ENCODE results near the gene RIPPLY2. TPM values are rescaled to one million over a fixed set of nuclear protein-coding genes. Genes with fewer than 3 reads are reported as not detected.
"Not testable (repeated sequence)": the region's sequence is repeated elsewhere in the genome, so short reads cannot be mapped to it uniquely, and the experiment has no call there.

Gene RIPPLY2, protein sequence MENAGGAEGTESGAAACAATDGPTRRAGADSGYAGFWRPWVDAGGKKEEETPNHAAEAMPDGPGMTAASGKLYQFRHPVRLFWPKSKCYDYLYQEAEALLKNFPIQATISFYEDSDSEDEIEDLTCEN
- total RNA-seq, result not detected in 2 replicates

GRCh38 chr6:83853178-83854000 is at the start of gene RIPPLY2:
TSS of gene RIPPLY2 (plus strand) at chr6:83853360. CDS start at chr6:83853417, 57 bp downstream.
- H3K36me3 ChIP-seq (ENCODE audit: control insufficient read depth, insufficient read depth, low read length), result no peaks in the 10 kb centered on the region
- peaks cover 20% of the 10 kb centered on the region for H3K27me3 ChIP-seq (ENCODE audit: control insufficient read depth, insufficient read depth, low read length)
- no peak for TF ChIP-seq CTCF (IDR thresholded peaks at IDR 0.05; ENCODE audit: insufficient read depth, low read length, poor library complexity, severe bottlenecking)
- no peak for DNase-seq (ENCODE audit: low read depth)
- peak within 1 kb of the TSS; percentile 42 for H3K4me3 ChIP-seq (ENCODE audit: low read depth, low read length)

DNA sequence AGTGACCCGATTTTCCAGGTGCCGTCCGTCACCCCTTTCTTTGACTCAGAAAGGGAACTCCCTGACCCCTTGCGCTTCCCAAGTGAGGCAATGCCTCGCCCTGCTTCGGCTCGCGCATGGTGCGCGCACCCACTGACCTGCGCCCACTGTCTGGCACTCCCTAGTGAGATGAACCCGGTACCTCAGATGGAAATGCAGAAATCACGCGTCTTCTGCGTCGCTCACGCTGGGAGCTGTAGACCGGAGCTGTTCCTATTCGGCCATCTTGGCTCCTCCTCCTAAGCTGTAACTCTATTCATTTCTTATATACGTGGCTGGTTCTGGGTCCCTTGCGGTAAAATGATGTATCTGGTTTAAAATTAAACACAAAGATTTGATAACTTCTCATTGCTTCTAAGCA is 49.7 kb upstream of the RIPPLY2 start:
- H3K36me3 ChIP-seq (ENCODE audit: control insufficient read depth, insufficient read depth, low read length); H3K4me3 ChIP-seq (ENCODE audit: low read depth, low read length); DNase-seq (ENCODE audit: low read depth); H3K27me3 ChIP-seq (ENCODE audit: control insufficient read depth, insufficient read depth, low read length): not testable (repeated sequence)

DNA sequence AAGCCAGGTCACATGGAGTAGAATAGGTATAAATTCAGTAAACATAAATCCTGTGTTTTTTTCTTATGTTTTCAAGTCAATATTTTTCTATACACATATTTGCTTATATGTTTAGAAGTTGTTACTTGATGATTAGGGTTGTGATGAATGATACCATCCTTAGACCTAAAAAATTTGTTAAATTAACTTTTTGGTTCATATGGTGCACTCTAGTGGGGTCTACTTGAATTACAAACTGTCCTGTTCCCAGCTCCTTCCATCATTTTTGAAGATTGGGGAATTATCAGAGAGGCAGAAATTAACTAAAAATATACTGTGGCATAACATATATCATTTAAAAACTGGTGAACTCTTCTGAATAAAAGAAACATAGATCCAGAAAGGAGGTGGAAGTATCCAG is 48.3 kb upstream of the RIPPLY2 start:
- Histone ChIP-seq H3K36me3 (ENCODE audit: control insufficient read depth, insufficient read depth, low read length) (no peaks in the 10 kb centered on the region), H3K27me3 (ENCODE audit: control insufficient read depth, insufficient read depth, low read length) (no peaks in the 10 kb centered on the region), H3K4me3 (ENCODE audit: low read depth, low read length) (no peak overlapping the region)
- TF ChIP-seq CTCF (IDR thresholded peaks at IDR 0.05; ENCODE audit: insufficient read depth, low read length, poor library complexity, severe bottlenecking), result no peak
- DNase-seq (ENCODE audit: low read depth), result no peak

DNA sequence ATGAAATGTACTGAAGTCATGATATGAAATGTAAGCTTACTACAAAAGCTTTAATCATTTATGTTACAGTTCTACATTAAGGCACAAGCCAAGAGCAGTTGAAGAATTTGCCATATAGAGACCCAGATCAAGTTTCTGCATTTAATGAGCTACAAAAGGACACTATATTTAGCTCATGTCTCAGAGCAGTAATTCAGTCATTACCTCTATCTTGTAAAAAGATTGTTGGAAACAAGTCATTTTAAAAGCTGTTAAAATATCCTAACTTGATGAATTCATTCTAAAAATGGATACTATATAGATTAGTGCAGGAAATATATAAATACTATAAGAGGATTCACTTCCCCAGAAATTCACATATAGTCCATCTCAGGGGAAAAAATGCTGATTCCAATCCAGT is 45.2 kb upstream of the RIPPLY2 start:
- Histone ChIP-seq H3K27me3 (ENCODE audit: control insufficient read depth, insufficient read depth, low read length) (no peaks in the 10 kb centered on the region), H3K36me3 (ENCODE audit: control insufficient read depth, insufficient read depth, low read length) (no peaks in the 10 kb centered on the region), H3K4me3 (ENCODE audit: low read depth, low read length) (no peak overlapping the region)
- no peak for DNase-seq (ENCODE audit: low read depth)
- no peak for TF ChIP-seq CTCF (IDR thresholded peaks at IDR 0.05; ENCODE audit: insufficient read depth, low read length, poor library complexity, severe bottlenecking)

DNA sequence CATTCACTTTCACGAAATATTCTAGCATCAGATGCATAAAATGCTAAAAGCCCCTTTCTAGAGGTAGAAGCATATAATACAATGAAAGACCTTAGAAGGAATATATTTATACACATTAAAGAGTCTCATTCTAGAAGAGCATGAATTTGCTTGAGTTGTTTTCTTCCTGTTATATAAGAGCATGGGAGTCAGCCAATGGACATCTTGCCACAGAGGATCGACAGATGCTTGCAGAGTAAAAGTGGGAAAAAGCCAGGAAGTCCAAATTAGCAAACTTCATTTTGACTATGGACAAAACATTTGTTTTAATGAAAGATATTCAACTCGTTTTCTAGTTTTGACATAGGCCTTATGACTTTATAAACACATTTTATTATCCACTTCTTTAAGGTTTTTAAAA is 44.2 kb upstream of the RIPPLY2 start:
- Histone ChIP-seq H3K4me3 (ENCODE audit: low read depth, low read length) (no peak overlapping the region), H3K27me3 (ENCODE audit: control insufficient read depth, insufficient read depth, low read length) (no peaks in the 10 kb centered on the region), H3K36me3 (ENCODE audit: control insufficient read depth, insufficient read depth, low read length) (no peaks in the 10 kb centered on the region)
- DNase-seq (ENCODE audit: low read depth), result no peak
- no peak for TF ChIP-seq CTCF (IDR thresholded peaks at IDR 0.05; ENCODE audit: insufficient read depth, low read length, poor library complexity, severe bottlenecking)

GRCh38 chr6:83812595-83812994 is 40.6 kb upstream of the RIPPLY2 start:
- Histone ChIP-seq H3K27me3 (ENCODE audit: control insufficient read depth, insufficient read depth, low read length) (no peaks in the 10 kb centered on the region), H3K36me3 (ENCODE audit: control insufficient read depth, insufficient read depth, low read length) (no peaks in the 10 kb centered on the region), H3K4me3 (ENCODE audit: low read depth, low read length) (no peak overlapping the region)
- no peak for TF ChIP-seq CTCF (IDR thresholded peaks at IDR 0.05; ENCODE audit: insufficient read depth, low read length, poor library complexity, severe bottlenecking)
- no peak for DNase-seq (ENCODE audit: low read depth)
